Panc1 (cell line): ENCODE data around the gene MS4A5. TPM values are rescaled to one million over a fixed set of nuclear protein-coding genes. Genes with fewer than 3 reads are reported as not detected.

Experiments used
- ATAC-seq: fragments of 200-7000 bp; cut with Tn5 transposase; 2 replicates; pipeline ENCODE4 v1.9.1; 2020; ENCODE audit warnings: mild to moderate bottlenecking, moderate library complexity
- BruUV-seq: library from RNA; stranded (reverse); fragments of 400-500 nt; replicated peaks from 2 replicates; lab custom pipeline; 2021; lab: Mats Ljungman, UMichigan
- CTCF ChIA-PET: fragments of 300-600 bp; sonication (Branson Sonifier 250); formaldehyde crosslinking; loops from one replicate; lab custom pipeline; 2022; ENCODE audit warnings: antibody characterized with exemption; lab: Charles Lee
- POLR2A ChIA-PET: fragments of 300-600 bp; sonication (Branson Sonifier 250); formaldehyde crosslinking; loops from one replicate; lab custom pipeline; 2022; ENCODE audit warnings: antibody characterized with exemption; lab: Charles Lee
- DNase-seq: peaks from one replicate; pipeline ENCODE4 v3.0.0-alpha.2; 2010; ENCODE audit warnings: low read depth, low spot score
- H3K27ac ChIP-seq: 2 replicates; pipeline ENCODE4 v1.5.1; 2011; ENCODE audit warnings: mild to moderate bottlenecking, low read length, inconsistent platforms
- H3K27me3 ChIP-seq: fragments of 200-500 bp; sonication (Bioruptor generic); 2 replicates; pipeline ENCODE4 v1.6.0; 2014; ENCODE audit warnings: low read length, inconsistent platforms; ENCODE audit not compliant: control insufficient read depth, insufficient read depth
- H3K36me3 ChIP-seq: fragments of 200-500 bp; sonication (Bioruptor generic); 2 replicates; pipeline ENCODE4 v1.5.1; 2014; ENCODE audit warnings: inconsistent platforms, mild to moderate bottlenecking, low read length, moderate library complexity; ENCODE audit not compliant: control insufficient read depth, insufficient read depth
- H3K4me1 ChIP-seq: 2 replicates; pipeline ENCODE4 v1.5.1; 2011; ENCODE audit warnings: inconsistent platforms, mild to moderate bottlenecking, low read length, moderate library complexity; ENCODE audit not compliant: control insufficient read depth, insufficient read depth
- H3K4me3 ChIP-seq, 2 experiments: 2 replicates each; pipeline ENCODE4 v1.5.1; 2011 to 2012; ENCODE audit warnings: low read depth in 2 of 2, low read length in 2 of 2, mild to moderate bottlenecking in 2 of 2, inconsistent platforms in 1 of 2, moderate library complexity in 1 of 2
- H3K9me3 ChIP-seq: fragments of 200-500 bp; sonication (Bioruptor generic); 2 replicates; pipeline ENCODE4 v1.5.1; 2014; ENCODE audit warnings: low read depth, mild to moderate bottlenecking, inconsistent platforms, low read length, moderate library complexity; ENCODE audit not compliant: control insufficient read depth, insufficient read depth
- POLR2AphosphoS5 ChIP-seq: IDR thresholded peaks from 2 replicates; pipeline ENCODE4 v1.6.1; 2012; ENCODE audit warnings: mild to moderate bottlenecking, low read depth, low read length, moderate library complexity
- REST ChIP-seq, 2 experiments: IDR thresholded peaks; 2 replicates each; pipeline ENCODE4 v1.6.1; 2011 to 2012; ENCODE audit warnings: low read depth in 2 of 2, control low read depth in 1 of 2, low read length in 1 of 2, mild to moderate bottlenecking in 1 of 2, moderate library complexity in 1 of 2; ENCODE audit not compliant: insufficient read depth in 1 of 2
- SIN3A ChIP-seq: IDR thresholded peaks from 2 replicates; pipeline ENCODE4 v1.6.1; 2012; ENCODE audit warnings: low read depth, mild to moderate bottlenecking, low read length, moderate library complexity, borderline replicate concordance; ENCODE audit not compliant: insufficient read depth
- TCF7L2 ChIP-seq: IDR thresholded peaks from 2 replicates; pipeline ENCODE4 v1.6.1; 2011; ENCODE audit warnings: mild to moderate bottlenecking, low read depth, low read length, inconsistent platforms
- in situ Hi-C: cut with HindIII; loops from 2 replicates; pipeline ENCODE4 v1.10.0; 2016; ENCODE audit warnings: low sequenced_read_pairs, low pct_unique_long_range_greater_than_20kb
- intact Hi-C: fragments of 100-400 bp; cut with micrococcal nuclease; formaldehyde crosslinking; loops from one replicate; pipeline ENCODE4 v1.10.0; 2022; ENCODE audit not compliant: unreplicated experiment
- total RNA-seq: library from RNA; stranded (reverse); gene quantifications from one replicate; pipeline ENCODE4 v1.2.1, GENCODE V29; 2021; ENCODE audit not compliant: unreplicated experiment
- TF ChIP-seq, protein P1 (sequence below): fragments of 450-650 bp; IDR thresholded peaks from 2 replicates; pipeline ENCODE4 v1.5.1; 2017; ENCODE audit warnings: mild to moderate bottlenecking

MS4A5 gene
- total RNA-seq, 1 experiment from 2014 or later: not detected

- no peak for DNase-seq
- Histone ChIP-seq H3K4me1 (no peaks in the 10 kb centered on the region), H3K36me3 (no peaks in the 10 kb centered on the region), H3K9me3 (no peaks in the 10 kb centered on the region), H3K27me3 (no peaks in the 10 kb centered on the region), H3K4me3 (no peak overlapping the region), H3K27ac (no peak overlapping the region)
- no TSS peak for BruUV-seq
- no peak for ATAC-seq
- intact Hi-C loops (no loop called here), in situ Hi-C loops (no loop called here)
- no peak for TF ChIP-seq TCF7L2
- no peak for TF ChIP-seq REST (IDR thresholded peaks at IDR 0.05; ENCODE audit: insufficient read depth in 1 of 2, low read depth in 2 of 2, low read length in 1 of 2)
- CTCF ChIA-PET: no interaction called here
- POLR2A ChIA-PET: no interaction called here
Observed at GRCh38 chr11:60454212-60454611, 24.8 kb downstream of the MS4A5 start.

GRCh38 chr11:60455531-60456042, 26.2 kb downstream of the MS4A5 start, which contains the start of gene MS4A1:
TSS of gene MS4A1 (plus strand) at chr11:60455847. CDS start at chr11:60462375, 6,528 bp downstream.
- Histone ChIP-seq H3K27ac (no peak within 1 kb of the TSS), H3K4me3 (no peak within 1 kb of the TSS), H3K9me3 (no peaks in the 10 kb centered on the region), H3K36me3 (no peaks in the 10 kb centered on the region), H3K27me3 (no peaks in the 10 kb centered on the region), H3K4me1 (no peaks in the 10 kb centered on the region)
- ChIA-PET CTCF (no interaction called here), POLR2A (no interaction called here)
- in situ Hi-C loops: no loop called here
- BruUV-seq: no TSS peak
- intact Hi-C loops: no loop called here
- TF ChIP-seq REST (IDR thresholded peaks at IDR 0.05; ENCODE audit: insufficient read depth in 1 of 2, low read depth in 2 of 2, low read length in 1 of 2): no peak
- TF ChIP-seq POLR2AphosphoS5: no peak
- TF ChIP-seq TCF7L2: no peak
- TF ChIP-seq SIN3A: no peak
- TF ChIP-seq, protein P1, sequence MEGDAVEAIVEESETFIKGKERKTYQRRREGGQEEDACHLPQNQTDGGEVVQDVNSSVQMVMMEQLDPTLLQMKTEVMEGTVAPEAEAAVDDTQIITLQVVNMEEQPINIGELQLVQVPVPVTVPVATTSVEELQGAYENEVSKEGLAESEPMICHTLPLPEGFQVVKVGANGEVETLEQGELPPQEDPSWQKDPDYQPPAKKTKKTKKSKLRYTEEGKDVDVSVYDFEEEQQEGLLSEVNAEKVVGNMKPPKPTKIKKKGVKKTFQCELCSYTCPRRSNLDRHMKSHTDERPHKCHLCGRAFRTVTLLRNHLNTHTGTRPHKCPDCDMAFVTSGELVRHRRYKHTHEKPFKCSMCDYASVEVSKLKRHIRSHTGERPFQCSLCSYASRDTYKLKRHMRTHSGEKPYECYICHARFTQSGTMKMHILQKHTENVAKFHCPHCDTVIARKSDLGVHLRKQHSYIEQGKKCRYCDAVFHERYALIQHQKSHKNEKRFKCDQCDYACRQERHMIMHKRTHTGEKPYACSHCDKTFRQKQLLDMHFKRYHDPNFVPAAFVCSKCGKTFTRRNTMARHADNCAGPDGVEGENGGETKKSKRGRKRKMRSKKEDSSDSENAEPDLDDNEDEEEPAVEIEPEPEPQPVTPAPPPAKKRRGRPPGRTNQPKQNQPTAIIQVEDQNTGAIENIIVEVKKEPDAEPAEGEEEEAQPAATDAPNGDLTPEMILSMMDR: no peak
- ATAC-seq: no peak
- DNase-seq: no peak
